GM21529 (cell line): Measurements from ENCODE around the gene CH25H.
"Not testable (repeated sequence)": the region's sequence is repeated elsewhere in the genome, so short reads cannot be mapped to it uniquely, and the experiment has no call there.

ENCODE experiments used
- ATAC-seq: cut with Tn5 transposase; IDR thresholded peaks from one replicate; pipeline ENCODE4 v1.9.1; 2021; ENCODE audit not compliant: unreplicated experiment

The CH25H gene

DNA sequence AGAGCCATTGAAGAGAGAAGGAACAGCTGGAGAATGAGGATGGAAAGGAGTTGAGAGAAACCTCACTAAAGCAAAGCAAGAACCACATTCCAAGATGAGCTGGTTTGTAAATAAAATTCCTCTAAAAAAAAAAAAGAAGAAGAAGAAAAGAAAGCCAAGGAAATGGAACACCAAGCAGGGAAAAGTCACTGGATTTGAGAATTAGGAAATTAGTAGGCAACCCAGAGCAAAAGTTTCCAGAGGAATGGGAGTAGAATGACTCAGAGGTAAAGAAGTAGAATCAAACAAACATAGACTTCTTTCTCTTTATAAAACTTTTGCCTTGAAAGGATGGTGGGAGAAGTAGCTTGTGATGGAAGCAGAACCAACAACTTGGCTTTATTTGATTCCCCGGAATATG, 3.9 kb downstream of the CH25H start:
- no peak for ATAC-seq

DNA sequence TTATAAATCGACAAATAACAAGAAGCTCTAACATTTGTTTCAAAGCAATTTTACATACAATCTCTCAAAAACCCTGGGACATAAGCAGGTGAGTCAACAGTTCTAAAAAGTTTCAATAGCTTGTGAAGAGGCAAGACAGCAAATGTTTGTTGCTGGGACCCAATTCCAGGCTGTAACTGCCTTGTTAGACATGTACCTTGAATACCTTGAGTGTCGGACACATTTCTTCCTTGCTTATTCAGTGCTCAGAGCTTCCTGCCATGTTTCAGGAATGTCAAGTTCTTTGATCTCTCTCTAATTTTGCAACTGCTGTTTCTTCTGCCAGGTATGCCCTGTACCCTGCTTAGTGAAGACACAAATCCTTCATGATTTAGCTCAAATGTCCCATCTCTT, 5.1 kb downstream of the CH25H start:
- ATAC-seq, result no peak

DNA sequence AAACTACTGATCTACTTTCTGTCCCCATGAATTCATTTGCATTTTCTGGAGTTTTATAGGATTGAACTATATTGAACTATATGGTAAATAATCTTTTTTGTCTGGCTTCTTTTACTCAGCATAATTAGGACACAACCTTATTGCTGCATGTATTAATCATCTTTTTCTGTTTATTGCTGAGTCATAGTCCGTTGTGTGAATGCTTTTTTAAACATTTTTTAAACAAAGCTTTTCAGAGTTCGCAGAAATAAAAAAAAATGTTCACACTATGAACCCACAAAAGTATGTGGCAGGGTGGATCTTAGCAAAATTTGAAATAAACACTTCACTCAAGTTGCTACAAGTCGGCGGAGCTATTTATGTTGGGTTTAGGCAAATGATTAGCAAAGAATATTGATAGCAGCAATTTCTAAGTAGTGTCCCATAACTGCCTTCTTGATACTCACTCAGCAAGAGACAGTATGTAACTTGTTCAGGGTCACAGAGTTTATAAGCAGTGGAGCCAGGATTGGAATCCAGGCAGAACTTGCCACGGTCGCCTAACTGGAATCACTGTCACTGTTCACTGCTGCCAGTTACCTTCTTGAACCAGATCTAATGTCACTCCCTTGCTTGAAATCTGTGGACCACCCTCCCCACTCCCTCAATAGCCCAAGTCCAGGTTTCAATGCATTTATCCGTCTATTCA, 5.6 kb downstream of the CH25H start:
- ATAC-seq, result no peak

DNA sequence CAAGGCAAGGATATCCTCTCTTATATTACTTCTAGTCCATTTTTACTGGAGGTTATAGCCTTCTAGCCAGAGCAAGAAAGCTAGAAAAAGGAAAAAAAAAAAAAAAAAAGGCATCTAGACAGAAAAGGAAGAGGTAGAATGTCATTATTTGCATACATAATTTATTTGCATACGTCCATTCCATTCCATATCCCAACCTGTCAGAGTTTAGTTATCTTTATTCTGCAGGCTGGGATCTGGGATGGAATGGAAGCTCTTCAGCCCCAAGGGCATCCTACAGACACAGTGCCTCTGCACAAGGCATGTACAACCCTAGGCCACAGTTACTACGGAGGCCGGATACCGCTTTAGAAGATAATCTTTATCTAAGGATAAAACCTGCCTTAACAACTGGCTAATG, 9.6 kb downstream of the CH25H start:
- no peak for ATAC-seq

DNA sequence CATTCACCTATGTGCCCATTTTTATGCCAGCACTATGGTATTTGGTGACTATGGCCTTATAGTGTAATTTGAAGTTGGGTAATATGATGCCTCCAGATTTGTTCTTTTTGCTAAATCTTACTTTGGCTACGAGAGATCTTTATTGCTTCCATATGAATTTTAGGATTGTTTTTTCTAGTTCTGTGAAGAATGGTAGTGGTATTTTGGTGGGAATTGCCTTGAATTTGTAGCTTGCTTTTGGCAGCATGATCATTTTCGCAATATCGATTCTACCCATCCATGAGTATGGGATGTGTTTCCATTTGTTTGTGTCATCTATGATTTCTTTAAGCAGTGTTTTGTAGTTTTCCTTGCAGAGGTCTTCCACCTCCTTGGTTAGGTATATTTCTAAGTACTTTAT, 15.8 kb downstream of the CH25H start:
- ATAC-seq, result not testable (repeated sequence)

DNA sequence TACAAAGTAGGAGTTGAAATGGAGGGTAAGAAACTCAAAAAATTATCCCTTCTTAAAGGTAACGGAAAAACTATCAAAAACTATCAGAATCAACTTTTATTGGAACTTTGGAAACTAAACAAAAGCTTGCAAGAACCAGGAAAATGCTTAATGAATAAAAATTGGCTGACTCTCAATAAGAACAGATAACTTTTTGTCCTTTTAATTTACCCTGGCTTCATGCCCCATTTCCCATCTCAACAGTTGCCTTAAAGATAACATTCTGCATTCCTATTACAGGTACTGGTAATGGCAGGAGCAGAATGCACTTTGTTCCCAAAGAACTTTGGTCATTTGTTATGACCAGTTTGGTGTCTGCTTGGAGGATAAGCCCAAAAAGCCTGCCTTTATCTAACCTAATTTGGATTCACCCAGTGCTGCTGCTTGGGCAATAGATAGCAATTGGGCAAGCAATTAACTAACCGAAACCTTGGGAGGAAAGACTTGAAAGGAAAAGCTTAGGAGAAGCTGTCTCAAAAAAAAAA, 17.8 kb downstream of the CH25H start:
- ATAC-seq, result no peak

DNA sequence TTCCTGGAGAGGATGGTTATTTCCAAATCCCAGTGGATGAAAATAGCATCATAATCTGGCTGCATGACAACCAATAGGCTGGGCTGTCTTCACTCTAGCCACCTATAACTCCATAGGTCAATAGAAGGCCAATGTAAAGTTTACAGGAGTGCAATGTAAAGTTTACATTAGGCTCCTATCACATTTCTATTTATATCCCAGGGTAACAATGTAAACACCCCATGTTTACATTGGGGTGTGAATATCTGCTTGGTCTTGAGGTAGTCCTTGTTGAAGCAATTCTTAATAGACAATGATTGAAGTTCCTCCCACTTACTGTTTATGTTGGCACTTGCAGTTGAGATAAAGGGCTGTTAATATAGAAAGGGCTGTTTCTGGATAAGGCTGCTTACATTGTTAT, 21.5 kb downstream of the CH25H start:
- ATAC-seq, result no peak

DNA sequence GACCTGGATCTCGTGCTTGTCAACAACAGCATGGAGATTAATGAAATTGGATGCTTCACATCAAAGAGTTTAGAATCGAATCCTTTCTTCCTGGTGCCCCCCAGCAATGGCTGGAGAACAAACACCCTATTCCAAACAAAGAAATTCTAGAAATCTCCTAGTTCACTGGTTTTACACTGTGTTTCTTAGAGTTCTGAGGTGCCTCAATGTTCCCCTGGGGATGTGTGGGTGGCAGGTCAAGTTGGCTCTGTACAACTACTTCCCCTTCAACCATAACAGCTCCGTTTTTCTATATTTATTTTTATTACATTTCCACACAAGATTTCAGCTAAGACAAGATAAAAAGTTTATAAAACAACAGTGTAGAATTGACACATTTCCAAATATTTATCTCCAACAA, 22.5 kb downstream of the CH25H start:
- no peak for ATAC-seq

DNA sequence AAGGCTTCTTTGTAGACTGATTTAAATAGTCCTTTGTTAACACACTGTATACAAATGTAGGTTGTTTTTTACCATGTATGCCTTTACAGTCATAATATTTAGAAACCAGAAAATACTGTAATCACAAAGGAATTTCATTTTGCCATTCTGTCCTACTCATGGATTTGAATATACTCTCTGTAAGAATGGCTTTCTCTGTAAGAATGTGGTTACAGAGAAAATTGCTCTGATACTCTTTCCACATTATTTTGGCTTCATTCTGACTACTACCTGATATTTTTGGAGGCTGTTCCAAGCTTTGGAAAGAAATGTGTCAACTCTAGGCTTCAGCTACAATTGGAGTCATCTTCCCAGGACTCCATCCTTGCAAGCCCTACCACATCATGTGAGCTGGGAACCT, 23.5 kb downstream of the CH25H start:
- ATAC-seq, result no peak

DNA sequence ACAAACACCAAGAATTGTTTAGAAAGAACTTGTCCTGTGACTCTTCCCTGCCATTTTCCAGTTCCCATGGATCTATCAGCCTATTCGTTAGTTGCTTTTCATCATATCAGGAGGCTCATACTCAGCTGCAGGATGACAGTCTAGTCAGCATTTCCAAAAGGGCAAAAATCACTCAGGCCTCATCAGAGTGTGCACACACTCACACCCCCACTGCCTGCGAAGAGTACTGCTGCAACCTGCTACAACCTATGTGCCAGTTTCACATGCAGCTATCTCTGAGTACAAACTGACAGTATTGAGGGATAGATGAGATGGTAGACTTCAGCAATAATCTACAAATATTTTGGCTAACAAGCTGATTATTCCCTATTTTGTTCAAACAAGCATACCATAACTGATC, 24.2 kb downstream of the CH25H start:
- ATAC-seq, result no peak

DNA sequence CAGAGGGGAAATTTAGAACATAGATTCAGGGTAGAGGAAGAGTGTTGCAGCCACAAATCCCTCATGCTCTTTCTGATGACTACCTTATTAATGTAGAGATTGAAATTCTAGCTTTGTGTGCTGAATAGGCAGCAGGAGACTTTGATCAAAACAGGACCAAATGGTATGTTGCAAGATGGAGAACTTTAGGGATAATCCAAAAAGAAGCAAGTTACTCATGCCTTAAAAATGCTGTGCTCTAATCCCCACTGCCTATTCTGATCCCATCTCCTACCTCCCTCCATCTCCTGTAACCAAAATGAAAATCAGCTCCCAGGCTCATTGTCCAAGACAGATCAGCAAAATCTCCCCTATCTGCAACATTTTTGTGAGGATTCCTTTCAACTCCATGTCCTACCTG, 31.3 kb downstream of the CH25H start:
- ATAC-seq, result no peak

DNA sequence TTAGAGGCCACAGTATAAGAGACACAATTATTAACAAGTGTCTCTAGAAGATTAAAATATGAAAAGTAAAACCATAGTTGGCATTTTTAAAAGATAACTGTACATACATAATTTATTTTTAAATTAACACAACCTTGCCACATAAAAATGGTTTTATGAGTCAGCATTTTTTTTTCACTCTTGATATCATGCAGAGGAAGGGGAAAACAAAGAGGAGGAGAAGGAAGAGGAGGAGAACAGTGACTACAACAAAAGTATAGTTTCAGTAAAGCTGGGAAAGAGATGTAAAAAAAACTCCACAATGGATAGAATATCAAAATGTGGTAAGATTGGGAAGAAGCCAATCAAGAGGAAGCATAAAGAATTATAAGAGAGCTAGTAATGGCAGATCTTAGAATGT, 34.0 kb downstream of the CH25H start:
- ATAC-seq, result no peak

DNA sequence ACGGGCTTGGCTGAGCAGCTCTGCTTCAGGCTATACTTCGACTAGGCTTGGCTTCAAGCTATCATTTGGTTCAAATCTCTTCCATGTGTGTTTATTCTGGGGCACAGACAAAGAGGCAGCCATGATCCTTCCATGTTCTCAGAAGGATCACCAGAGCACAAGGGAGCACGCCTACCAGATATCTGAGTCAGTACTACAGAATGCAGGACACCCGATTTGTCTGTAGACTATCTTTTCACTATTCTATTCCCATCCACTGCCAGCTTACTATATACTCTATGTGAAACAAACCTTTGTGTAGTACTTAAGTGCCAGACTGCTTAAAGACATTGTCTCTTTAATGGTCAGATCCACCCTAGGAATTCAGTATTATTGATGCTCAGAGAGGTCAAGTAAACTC, 35.1 kb downstream of the CH25H start:
- ATAC-seq, result no peak

DNA sequence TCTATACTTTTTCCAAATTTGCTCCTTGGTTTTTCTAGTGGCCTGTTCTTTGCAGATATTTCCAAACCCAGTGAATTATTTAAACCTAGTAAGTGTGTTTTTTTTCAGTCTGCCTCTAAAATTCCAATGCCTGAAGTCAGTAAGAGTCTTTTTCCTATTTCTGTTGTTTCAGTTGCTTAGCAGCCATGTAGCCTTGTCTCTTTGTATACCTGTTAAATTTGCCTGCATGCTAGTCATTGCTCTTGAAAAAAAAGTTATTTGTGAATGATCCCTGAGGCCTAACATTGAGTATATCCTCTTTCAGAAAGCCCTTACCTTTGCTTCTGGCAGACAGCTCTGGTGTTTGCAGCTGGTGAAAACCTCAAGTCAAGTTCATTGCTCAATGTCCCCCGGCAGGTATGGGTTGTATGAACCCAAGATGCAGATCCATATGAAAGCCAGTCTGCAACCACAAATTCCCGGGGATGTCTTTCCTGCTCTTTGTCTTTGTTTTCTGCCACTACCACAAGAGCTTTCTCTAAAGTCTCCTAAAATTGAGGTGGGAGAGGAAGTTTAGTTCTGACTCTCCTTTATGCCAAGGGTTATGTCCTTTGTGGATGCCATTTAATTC, 35.7 kb downstream of the CH25H start:
- ATAC-seq, result no peak

DNA sequence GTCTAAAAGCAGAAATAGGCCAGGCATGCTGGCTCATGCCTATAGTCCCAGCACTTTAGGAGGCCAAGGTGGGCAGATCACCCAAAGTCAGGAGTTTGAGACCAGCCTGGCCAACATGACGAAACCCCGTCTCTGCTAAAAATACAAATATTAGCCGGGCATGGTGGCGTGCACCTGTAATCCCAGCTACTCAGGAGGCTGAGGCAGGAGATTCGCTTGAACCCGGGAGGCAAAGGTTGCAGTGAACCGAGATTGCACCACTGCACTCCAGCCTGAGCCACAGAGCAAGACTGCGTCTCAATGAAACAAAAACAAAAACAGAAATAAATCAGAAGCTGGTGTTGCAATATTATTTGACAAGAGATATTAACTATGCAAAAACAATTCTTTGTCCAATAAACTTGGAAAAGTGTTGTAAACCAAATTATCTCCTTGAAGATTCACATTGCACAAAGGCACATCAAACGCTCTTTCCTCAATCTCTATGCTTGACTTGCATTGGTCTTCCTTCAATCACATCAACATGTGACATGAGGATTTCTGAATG, 38.7 kb downstream of the CH25H start:
- ATAC-seq, result not testable (repeated sequence)

DNA sequence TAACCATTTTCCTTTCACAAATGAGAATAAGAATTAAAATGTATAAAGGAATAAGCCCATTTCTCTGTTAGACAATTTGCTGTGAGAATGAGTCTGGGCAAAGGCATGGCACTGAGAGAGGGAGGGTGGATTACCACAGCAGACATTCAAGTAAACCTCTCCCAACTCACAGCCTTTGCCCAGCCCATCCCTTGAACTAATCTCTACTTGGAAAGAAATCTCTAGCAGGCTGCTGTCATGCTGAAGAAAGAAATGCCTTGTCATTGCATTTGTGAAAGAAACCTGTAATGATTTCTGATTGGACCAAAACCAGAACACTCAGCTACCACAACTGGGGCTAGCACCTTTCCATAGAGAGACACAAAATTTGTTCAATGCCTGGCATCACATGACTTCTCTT, 39.2 kb downstream of the CH25H start:
- no peak for ATAC-seq

DNA sequence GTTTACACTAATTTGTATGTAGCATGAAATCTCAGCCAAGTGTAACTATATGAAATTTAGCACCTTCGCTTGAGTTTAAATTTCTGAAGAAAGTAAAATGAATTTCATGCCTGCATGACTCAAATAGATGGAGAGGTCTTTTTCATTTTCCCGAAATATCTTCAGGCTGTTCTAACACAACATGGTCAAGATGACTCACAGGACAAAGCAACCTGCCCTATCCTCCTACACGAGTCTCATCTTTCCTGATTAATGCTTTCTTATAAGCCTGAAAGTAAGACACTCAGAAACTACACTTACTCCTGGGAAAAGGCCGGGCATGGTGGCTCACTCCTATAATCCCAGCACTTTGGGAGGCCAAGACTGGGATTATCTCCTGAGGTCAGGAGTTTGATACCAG, 41.2 kb downstream of the CH25H start:
- no peak for ATAC-seq

DNA sequence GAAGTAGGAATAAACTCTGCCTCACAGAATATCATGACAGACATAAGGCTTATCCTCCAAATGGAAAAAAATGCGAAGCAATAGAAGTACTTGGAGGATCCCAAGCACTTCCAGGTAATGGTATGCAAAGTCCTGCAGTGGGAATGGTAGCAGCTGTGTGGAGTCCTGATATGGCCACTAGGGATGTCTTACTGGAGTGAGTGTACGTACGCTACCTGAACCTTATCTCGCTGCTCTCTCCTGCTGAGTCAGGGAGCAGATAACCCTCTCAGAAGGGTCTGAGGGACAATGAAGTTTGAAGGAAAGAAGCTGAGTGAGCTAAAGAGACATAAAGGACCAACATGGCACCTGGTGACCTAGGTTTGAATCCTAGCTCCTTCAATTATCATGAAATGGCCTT, 42.2 kb downstream of the CH25H start:
- no peak for ATAC-seq

DNA sequence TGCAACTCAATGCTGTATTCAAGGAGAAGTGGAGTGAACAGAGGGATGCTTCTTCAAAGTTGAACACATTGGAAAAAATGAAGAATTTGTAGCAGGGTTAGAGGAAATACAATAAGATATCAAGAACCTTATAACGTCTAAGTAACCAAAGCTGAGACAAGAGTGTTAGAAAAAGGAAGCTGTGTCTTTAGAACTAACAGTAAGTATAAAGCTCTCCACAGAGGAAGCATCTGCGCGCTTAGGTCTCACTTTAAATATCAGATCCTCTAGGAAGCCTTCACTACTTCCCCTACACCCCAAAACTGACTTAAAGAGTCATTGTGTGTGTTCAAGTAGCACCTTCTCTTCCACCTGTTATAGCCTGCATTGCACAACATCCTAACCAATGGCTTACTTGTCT, 43.0 kb downstream of the CH25H start:
- ATAC-seq, result peak; percentile 18

DNA sequence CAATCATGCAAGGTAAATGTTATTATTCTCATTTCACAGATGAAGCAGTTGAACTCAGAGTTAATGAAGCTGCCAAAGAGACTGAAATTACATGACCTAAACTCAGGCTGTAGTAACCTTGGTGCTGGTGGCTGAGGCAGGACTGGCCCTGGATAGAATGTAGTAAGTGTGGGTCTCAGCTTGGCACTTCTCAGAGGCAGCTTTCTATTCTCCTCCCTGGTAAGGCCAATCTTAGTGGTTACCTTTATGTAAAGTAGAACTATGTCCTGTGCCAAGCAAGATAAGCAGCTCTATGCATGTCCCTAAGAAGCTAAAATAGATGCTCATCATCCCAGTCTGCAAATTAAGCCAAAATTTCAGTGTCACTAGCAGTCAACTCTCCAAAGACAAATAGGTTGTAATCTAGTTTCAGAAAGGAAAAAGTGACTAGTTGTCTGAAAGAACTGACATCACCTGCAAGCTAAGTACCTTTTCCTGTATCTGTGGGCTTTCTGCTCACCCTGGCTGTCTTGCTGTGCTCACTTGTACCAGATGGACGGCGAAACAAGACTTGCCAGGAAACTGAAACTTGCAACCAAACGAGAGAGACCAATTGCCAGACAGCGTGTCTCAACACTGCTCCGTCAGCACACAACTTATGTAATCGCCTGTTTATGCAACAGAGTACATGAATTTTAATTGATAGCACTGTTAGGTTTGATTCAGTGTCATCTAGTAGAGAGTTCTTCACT, 43.7 kb downstream of the CH25H start:
- peak; percentile 97 for ATAC-seq

DNA sequence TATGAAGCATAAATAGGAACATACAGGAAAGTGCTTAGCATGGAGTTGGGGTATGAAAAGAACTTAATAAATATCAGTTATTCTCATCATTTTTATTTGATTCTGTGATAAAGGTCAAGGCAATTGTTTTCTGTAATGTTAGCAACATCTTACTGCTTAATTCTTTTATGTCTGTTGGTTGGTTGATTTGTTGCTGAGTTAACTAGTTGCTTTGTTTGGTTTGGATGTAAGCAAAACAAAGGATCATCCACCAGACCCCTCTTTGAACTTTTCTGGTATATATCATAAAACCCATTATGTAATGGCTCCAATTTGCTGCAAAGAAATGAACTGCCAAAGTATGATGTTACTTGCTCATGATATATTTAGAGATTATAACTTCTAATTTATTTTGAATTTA, 44.5 kb downstream of the CH25H start:
- no peak for ATAC-seq

DNA sequence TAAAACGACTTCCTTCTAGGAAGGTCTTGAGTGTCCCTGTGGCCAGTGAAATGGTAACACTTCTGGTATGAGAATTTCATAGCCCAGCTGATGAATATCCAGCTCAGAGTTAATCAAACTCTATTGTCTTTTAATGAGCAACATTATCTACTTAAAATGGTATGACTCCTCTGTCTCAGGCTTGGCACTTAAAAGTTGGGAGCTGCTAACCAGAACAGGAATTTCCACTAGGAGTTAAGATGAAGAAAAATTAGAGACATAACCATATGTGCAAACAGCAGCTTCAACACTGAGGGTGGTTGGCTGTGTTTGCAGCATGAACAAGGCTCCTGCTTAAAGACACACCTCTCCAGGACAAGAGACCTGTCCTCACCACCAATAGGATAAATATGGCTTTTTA, 46.8 kb downstream of the CH25H start:
- no peak for ATAC-seq
